Activated CD4-positive, alpha-beta T cell treated with anti-CD3 and anti-CD28 coated beads, Interleukin-2, amount 50 U/mL, for 4 hours (primary cell): ENCODE measurements around the gene ALK.
"Not testable (repeated sequence)": the region's sequence is repeated elsewhere in the genome, so short reads cannot be mapped to it uniquely, and the experiment has no call there.

Experiments
- DNase-seq, 2 experiments: peaks; one replicate each; pipeline ENCODE4 v3.0.0-alpha.2; 2020

ALK gene

DNA sequence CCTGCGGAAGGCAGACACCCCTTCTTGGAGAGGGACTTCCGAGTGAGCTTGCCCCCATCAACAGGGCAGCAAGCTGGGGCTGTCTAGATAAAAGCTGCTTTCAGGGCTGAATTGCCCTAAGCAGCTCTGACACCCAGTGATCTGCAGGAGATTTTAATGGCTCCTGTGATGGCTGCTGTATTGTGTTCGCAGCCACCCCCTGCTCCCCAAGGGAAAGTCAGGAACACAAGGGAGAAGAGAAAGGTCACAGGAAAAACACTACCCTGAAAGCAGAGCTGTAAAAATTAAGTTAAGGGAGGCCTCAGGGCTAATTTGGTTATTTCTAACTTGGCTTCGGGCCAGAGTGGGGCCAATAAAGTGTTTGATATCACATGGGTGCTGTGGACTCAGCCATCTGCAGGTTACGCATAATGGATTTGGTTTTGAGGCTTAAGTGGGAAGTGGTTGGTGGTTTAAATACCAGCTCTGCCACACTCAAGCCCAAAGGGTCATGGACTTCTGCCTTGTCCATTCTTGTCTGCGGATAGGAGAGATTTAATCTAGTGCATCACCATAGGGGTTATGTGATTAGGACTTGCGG lies 658.6 kb downstream of the ALK start:
- DNase-seq: no peak

DNA sequence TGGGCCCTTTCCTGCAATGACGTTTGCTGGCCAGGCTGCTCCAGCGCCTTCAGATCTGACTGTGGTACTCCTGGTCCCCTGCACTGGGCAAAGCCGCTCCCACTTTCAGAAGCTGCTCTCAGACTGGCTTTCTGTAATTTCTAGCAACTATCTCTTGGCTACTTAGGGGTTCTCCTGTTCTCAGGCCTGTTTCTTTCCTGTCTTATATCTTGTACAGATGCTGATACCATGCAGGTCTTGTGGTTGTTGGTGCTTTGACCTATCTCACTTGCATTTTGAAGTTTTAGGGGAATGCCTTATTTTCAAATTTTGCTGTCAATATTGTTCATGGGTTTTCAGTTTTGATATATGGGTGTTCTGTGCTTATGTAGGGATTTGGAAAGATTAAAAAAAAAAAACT lies 660.4 kb downstream of the ALK start:
- no peak for DNase-seq

DNA sequence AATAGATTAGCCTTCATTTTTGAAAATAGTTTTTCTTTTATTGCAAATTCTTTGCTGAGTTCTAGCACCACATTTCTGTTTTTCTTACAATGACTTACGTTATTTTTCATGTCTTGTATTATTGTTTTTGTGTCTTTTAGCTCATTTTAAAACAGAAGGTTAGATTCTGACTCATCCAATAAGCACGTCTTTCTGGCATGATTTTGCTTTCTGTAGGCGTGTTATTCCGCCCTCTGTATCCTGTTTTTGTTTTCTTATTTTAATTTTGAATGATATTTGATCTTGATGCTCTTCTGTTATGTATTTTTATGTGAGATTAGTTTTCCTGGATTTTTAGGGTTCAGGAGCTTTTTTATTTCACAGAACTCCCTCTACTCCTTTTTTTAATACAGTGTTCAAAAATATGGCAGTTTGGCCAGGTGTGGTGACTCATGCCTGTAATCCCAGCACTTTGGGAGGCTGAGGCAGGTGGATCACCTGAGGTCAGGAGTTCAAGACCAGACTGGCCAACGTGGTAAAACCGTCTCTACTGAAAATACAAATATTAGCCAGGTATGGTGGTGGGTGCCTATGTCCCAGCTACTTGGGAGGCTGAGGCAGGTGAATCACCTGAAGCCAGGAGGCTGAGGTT lies 661.1 kb downstream of the ALK start:
- DNase-seq: no peak

DNA sequence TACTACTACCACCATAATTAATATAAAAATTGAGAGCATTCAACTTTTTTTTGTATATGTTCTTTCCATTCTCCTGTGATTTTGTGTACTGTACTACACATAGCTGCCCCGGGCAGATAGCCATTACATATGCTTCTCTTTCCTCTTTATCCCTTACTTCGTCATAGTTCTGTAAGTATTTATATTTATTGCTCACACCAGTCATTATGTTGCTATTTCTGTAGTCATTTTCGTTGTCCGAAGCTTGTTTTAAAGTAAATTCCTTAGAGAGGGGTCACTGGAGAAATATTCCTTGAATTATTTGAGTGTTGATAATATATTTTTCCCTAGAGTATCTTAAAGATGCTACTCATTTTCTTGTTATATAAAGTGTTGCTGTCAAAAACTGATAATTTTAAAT lies 662.2 kb downstream of the ALK start:
- no peak for DNase-seq

DNA sequence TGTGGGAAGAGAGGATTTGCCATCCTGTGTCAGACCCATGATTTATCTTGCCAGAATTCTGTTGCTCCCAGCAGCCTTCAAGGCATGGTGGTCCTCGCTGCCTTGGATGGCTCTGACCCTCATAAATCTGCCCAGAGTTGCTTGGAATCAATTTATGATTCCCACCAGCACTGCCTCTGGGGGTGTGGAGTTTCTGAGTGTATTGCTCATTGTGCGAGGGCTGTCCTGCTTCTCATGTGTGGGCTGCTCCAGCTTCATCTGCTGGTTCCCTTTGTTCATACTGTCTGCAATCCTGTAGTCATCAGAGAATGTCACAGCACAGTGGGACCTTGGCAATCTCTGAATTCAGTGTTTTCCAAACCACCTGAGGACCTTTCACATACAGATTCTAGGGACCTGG lies 666.4 kb downstream of the ALK start:
- DNase-seq: no peak

DNA sequence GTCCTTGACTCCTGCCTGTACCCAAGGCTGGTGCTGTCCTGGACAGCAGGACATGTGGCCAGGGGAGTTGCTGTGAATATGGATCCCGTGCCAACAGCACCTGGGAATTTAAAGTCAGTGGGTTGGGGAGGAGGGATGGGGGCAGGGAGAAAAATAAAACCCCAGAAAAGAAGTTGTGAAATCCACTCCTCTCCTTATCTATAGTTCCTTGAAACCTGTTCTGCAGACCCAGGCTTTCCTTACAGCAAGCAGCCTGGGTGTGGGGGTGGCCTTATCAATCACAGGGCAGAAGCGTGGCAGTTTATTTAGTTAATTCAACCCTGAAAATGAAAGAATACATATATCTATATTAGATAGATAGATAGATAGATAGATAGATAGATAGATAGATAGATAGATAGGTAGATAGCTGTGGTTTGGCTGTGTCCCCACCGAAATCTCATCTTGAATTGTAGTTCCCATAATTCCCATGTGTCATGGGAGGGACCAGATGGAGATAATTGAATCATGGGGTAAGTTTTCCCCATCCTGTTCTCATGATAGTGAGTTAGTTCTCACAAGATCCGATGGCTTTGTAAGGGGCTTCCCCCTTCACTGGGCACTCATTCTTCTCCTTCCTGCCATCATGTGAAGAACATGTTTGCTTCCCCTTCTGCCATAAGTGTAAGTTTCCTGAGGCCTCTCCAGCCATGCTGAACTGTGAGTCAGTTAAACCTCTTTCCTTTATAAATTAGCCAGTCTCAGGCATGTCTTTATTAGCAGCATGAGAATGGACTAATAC lies 667.7 kb downstream of the ALK start:
- not testable (repeated sequence) for DNase-seq

DNA sequence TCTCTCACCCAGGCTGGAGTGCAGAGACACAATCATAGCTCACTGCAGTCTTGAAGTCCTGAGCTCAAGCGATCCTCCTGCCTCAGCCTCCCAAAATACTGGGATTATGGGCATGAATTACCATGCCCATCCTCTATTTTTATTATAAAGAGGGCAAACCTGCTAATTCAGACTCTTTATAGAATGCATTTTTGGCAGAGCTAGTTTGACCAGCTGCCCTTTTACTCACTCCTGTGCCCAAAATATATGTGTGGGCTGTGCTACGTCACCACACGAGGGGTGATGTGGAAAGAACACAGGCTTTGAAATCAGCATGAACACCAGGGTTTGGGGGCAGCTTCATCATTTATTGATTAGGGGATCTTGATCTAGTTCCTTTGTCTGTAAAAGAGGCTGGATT lies 668.4 kb downstream of the ALK start:
- no peak for DNase-seq

DNA sequence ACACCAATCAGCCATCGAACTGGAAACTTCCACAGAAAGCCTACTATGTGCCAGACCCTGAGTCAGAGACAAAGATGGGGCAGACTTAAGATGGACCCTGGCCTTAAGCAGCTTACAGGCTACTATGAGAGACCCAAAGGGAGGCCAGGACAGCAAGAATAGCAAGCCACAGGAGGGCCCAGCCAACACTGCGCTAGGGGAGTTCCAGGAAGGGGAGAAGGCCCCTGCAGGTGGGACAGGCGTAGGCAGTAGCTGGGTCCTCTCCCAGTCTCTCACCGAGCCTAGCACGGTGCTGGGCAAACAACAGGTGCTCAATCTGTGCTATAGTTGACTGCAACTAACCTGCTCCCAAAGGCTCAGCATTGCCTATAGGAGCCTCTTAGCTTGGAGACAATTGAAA lies 670.0 kb downstream of the ALK start:
- no peak for DNase-seq

DNA sequence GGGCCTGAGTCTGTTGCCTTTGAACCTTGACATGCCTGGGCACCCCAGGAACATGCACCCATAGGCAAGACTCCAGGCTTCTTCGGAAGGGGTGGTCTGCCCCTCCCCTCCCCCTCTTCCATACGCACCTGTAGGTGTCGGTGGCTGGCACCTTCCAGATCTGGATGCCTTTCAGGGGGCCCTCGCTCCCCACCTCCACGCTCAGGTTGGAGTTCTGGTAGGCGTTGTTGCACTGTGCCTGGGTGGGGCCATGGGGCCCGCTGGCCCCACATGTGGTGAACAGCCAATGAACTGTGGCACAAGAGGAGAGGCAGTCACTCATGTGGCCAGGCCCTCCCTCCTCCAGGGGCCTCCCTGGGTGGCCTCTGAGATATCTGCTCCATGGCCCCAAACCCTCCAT lies 670.4 kb downstream of the ALK start:
- no peak for DNase-seq

DNA sequence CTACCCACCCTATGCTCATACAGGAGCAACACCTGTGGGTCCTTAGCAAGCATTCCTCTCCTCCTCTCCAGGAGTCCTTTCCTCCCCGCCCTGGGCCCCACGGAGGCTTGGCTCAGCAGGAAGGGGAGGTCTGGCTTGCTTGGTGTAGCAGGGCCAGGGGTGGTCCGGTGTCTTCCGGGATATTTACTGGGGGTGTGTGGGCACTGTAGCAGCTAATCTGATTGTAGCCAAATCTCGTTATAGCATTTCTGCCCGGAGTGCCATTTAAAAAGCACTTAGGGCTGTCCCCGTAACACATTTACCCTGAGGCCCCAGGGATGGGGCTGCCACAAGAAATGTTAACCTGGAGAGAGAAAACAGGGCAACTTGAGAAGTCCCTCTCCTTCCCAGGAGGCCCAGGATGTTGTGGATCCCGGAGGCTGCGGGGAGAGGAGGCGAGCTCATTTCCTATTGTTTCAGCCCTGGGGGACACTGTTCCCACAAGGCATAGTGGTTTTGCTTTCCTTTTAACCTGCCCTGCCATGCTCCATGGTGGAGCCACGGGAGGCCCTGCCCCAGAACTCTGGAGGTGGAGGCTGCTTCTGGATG lies 671.6 kb downstream of the ALK start:
- DNase-seq: no peak

DNA sequence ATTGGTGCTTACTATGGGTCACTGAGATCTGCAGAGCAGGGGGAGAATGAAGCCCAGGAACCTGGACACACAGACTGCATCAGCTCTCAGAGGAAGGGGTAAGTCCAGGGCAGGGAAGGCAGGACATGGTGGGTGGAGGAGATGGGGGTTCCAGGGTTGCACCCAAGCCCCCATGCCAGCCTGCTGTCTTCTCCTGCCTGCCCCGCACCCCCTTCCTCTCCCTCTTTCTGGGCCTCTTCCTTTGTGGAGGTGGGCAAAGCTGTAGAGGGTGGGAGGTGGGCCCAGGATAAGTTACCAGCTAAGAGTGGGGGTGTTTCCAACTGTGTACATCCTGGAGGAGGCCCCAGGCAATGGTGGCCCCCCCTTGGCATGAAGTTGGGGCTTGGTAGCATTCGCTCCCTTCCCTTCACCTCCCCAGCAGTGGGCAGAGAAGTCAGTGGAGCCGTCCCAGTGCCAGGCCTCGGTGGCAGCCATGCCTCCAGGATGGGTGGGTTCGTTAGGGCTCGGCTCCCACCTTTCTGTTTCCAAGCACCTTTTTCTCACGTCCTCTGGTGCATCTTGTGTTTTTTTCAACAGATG lies 674.0 kb downstream of the ALK start:
- DNase-seq: no peak

DNA sequence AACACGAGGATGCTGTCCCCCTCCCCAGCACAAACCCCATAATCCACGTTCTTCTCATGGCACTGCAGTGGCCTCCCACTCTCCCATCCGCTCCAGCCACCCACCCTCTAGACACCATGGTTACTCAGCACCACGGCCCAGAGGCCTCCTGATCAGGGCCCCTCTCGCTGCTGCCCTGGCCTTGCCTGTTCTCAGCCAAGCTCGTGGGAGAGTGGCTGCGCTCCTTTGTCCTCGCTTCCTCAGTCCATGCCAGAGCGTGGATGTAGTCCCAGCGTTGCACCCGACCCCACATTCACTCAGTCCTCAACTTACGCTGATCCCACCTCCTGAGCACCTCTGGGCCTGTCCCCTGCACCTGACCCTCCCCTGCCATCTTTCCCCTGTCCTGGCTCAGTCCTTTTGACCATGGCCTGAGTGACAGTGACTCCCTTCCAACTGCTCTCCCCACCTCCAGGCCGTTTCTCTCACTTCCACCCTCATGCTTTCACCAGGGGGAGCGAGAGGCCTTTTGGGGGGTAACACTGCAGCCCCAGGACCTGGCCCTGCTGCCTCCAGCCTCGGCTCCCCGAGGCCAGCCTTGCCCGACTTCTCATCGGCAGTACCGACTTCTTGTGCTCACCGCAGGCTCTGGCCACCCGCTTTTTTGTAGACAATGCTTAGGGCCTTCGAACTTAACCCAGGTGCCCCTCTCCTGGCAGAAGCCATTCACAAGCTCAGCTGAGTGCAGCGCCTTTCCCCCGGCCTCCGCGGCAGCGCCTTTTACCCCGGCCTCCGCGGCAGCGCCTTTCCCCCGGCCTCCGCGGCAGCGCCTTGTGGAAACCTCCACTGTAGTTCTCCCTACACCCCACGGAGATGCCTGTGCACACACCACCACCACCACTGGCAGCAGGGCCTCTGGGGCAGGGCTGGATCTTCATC lies 674.7 kb downstream of the ALK start:
- DNase-seq: no peak

DNA sequence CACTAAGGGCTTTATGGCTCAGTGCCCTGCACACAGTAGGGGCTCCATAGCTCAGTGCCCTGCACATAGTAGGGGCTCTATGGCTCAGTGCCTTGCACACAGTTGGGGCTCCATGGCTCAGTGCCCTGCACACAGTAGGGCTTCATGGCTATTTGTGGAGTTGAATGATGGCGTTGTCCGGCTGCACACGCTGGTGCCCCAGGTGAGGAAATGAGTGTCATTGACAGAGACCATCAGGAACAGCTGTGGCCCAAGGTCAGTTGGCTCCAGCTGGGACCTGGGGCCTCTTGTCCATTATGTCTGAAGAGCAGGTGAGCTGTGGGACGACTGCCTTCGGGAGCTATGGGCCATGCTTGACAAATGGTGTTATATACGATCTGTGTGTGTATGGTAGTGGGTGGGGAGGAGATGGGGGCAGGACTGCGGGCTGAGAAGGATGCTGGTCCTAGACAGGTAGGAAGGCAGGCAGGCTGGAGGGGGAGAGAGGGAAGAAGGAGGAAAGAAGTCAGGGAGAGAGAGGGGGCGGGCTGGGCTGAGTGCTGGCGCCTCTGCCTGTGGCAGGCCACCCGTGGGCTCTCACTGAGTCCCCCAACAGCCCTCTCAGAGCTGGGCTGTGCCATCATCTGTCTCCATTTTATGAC lies 675.5 kb downstream of the ALK start:
- no peak for DNase-seq

DNA sequence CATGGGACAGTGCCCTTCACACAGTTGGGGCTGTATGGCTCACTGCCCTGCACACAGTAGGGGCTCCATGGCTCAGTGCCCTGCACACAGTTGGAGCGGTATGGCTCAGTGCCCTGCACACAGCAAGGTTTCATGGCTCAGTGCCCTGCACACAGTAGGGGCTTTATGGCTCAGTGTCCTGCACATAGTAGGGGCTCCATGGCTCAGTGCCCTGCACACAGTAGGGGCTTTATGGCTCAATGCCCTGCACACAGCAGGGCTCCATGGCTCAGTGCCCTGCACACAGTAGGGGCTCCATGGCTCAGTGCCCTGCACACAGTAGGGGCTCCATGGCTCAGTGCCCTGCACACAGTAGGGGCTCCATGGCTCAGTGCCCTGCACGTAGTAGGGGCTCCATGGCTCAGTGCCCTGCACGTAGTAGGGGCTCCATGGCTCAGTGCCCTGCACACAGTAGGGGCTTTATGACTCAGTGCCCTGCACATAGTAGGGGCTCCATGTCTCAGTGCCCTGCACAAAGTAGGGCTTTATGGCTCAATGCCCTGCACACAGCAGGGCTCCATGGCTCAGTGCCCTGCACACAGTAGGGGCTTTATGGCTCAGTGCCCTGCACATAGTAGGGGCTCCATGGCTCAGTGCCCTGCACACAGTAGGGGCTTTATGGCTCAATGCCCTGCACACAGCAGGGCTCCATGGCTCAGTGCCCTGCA lies 676.2 kb downstream of the ALK start:
- not testable (repeated sequence) for DNase-seq

DNA sequence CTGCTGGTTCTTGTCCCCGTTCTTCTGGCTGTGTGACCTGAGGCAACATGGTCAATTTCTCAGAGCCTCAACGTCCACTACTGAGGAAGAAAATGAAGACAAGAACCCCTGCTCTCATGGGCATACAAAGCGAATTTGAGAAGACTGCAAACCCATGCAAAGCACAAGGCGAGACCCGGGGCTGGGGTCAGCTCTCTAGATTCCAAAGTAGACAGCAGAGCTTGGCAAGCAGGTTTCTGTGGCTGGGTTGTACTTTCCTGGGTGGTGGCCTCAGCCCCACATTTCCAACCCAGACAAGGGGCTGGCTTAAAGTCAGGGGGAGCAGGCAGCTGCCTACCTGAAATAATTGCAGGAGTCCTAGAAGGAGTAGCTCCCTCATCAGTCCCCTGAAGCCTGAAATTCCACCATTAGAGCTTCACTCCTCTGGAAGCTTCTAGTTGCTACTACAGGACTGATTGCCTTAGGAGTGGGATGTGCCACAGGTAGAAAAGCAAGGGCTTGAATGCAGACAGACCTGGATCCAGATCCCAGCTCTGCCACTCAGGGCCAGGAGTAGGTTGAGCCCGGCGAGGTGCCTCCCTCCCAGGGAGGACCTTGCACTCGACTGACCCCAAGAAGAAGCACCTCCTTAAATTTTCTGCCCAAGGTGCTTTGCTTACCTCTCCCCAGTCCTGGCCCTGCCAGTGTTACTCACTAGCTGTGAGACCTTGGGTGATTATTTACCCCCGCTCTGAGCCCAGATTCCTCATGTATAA lies 678.6 kb downstream of the ALK start:
- DNase-seq: no peak

DNA sequence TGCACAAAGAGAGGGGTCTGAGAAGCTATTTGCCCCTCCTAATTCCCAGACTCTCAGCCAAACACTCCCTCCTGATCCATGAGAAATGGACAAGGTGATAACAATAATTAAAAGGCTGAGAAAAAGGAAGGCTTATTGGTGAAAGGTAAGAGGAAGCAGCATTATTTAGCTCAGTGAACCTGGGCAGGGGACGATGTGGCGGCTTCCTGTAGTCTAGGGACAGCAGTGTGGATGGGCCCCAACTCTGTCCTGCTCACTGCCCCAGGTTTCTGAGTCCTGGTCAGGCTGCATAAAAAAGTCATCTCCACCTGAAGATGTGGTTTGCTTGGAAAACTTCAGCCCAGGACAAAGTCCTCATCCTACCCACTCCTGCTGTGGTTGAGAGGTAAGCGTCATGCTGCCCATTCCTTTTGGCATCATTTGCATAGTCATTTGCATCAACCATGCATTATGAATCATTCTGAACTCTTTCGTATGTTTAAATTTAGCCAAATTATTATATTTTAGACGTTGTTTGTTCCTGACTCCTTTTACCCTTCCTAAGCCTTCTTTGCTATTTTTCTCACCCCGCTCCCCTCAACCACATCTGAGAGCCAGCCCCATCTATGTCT lies 679.3 kb downstream of the ALK start:
- DNase-seq: no peak

DNA sequence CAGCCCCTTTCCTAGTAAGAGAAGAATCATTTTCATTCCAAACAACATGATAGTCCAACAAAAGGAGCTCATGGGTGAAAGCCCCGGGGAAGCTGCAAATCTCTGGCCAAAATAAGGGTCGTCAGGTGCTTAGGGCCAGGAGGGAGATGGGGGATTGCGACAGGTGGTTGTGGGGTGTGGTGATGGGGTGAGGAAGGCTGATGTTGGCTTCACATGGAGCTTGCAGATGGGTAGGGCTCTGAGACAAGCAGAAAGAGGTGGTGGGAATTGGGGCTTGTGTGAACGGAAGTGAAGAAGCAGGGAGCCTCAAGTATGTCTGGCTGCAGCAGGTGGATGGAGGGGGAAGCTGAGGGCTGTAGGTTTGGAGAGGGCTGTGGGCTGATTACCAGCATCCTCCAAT lies 680.0 kb downstream of the ALK start:
- no peak for DNase-seq

DNA sequence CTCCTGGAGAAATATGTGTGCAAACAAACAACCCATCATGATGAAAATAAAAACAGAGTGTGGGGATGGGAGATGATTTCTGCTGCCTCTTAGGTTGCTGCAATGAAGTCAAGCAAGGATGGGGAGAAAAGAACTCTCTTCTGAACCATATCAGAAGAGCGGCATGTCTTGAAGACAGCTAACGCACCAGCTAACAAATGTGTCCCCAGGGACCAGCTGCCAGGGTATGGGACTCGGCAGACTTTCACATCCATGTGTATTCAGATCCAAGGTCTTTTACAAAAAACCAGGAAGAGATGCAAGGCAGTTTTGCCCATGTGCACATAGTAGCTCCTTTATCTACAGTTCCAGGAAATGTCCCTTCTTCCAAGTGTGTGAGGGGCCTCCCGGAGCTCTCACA lies 680.8 kb downstream of the ALK start:
- DNase-seq: no peak

DNA sequence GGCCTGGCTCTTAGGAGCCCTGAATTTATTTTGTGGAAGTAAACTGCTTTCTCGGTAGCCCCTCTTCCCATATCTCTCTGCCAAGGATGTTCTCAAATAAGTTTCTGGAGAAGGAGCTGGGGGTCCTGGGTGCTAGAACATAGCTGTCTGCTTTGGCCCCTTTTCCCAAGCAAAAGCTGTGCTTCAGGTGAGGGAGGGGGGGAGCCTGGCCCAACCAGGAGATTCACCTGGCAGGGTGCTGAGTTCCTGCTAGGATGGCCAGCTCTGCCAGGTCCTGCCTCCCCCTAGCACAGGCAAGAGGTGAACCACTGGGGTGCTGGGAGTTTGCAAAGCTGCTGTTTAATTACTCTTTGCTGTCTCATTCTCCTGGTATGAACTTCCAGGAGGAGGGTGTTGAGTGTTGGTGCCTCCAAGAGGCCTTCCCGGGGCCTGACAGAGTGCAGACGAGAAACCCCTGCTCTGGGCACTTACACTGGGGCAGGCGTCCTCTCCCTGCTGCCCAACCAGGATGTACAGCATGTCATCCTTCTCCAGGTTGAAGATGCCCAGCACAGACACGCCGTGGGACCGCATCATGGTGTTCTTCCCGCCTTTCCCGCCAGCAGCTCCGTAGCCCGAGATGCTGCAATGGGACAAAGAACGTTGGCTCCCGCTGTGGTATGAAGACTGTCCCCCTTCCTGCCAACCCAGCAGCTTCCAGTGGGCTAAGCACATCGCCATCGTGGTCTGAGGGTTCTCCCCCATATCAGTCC lies 682.0 kb downstream of the ALK start:
- DNase-seq: no peak
